Glutamatergic neuron (in vitro differentiated cells): ENCODE results near the gene CFL1. TPM values are rescaled to one million over a fixed set of nuclear protein-coding genes. Genes with fewer than 3 reads are reported as not detected.
A peak's percentile ranks its signal among the peaks of the same experiment; 100 is the strongest.

ENCODE experiments used
- DNase-seq: peaks from one replicate; pipeline ENCODE4 v3.0.0; 2022
- H3K27ac Mint-ChIP-seq: one replicate; pipeline ENCODE4 v1.8.0; 2020; ENCODE audit warnings: mild to moderate bottlenecking, mixed read lengths, inconsistent platforms; ENCODE audit not compliant: unreplicated experiment
- H3K27me3 Mint-ChIP-seq: one replicate; pipeline ENCODE4 v1.8.0; 2020; ENCODE audit warnings: mild to moderate bottlenecking, moderate library complexity, mixed read lengths, inconsistent platforms; ENCODE audit not compliant: unreplicated experiment
- H3K36me3 Mint-ChIP-seq: one replicate; pipeline ENCODE4 v1.8.0; 2020; ENCODE audit warnings: mild to moderate bottlenecking, mixed read lengths, inconsistent platforms; ENCODE audit not compliant: unreplicated experiment
- H3K4me1 Mint-ChIP-seq: one replicate; pipeline ENCODE4 v1.8.0; 2020; ENCODE audit warnings: mild to moderate bottlenecking, low read depth, mixed read lengths, inconsistent platforms; ENCODE audit not compliant: unreplicated experiment
- H3K4me3 Mint-ChIP-seq: one replicate; pipeline ENCODE4 v1.8.0; 2020; ENCODE audit warnings: mild to moderate bottlenecking, mixed read lengths, inconsistent platforms; ENCODE audit not compliant: unreplicated experiment
- H3K9me3 Mint-ChIP-seq: one replicate; pipeline ENCODE4 v1.8.0; 2020; ENCODE audit warnings: mild to moderate bottlenecking, moderate library complexity, mixed read lengths, inconsistent platforms; ENCODE audit not compliant: unreplicated experiment
- total RNA-seq: library from RNA; stranded (reverse); fragmentation: NEBNext Ultra II Directional; extraction: Animal tissue kit (Norgen Biotek cat#: 25700); gene quantifications from one replicate; pipeline ENCODE4 v1.2.1, GENCODE V29; 2021; ENCODE audit not compliant: unreplicated experiment
- TF ChIP-seq, protein P1 (sequence below): fragments of 200-600 bp; sonication (generic); IDR thresholded peaks from one replicate; pipeline ENCODE4 v1.5.0; 2021; ENCODE audit not compliant: partially characterized antibody, unreplicated experiment

The CFL1 gene
- total RNA-seq, 1 donor from 2014 or later: 1,294 TPM

DNA sequence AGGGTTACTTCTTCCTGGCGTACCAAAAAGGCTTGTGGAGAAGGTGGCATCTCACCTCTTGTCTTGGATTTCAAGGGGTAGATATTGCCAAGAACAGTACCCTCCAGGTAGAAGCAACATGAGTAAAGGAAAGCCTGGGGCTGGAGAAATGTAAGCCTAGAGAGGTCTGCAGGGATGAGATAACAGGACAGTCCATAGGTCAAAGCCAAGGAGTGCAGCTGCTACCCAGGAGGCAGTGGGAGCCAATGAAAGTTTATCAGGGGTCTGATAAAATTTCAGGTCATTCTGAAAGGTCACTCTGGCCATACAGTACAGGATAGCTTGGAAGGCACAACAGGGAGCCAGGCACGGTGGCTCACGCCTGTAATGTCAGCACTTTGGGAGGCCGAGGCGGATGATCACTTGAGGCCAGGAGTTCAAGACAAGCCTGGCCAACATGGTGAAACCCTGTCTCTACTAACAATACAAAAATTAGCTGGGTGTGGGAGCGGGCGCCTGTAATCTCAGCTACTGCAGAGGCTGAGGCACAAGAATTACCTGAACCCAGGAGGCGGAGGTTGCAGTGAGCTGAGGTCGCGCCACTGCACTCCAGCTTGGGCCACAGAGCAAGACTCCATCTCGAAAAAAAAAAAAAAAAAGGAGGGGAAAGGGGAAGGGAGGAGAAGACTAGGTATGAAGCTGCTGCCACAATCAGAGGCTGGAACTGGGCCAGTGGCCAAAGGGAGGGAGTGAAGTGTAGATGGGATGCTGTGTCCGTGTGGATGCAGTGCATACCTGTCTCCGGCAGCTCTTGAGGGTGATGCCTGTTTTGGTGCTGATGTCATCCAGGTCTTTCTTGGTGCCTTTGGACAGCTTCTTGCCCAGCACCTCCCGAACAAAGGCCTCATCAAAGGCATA lies 29.1 kb upstream of the CFL1 start:
- TF ChIP-seq, protein P1, sequence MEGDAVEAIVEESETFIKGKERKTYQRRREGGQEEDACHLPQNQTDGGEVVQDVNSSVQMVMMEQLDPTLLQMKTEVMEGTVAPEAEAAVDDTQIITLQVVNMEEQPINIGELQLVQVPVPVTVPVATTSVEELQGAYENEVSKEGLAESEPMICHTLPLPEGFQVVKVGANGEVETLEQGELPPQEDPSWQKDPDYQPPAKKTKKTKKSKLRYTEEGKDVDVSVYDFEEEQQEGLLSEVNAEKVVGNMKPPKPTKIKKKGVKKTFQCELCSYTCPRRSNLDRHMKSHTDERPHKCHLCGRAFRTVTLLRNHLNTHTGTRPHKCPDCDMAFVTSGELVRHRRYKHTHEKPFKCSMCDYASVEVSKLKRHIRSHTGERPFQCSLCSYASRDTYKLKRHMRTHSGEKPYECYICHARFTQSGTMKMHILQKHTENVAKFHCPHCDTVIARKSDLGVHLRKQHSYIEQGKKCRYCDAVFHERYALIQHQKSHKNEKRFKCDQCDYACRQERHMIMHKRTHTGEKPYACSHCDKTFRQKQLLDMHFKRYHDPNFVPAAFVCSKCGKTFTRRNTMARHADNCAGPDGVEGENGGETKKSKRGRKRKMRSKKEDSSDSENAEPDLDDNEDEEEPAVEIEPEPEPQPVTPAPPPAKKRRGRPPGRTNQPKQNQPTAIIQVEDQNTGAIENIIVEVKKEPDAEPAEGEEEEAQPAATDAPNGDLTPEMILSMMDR: no peak
- H3K36me3 Mint-ChIP-seq: no peaks in the 10 kb centered on the region
- H3K4me3 Mint-ChIP-seq: peak overlapping the region; percentile 97
- DNase-seq: no peak
- peaks cover 26% of the 10 kb centered on the region for H3K9me3 Mint-ChIP-seq
- peaks cover 18% of the 10 kb centered on the region for H3K27me3 Mint-ChIP-seq
- H3K27ac Mint-ChIP-seq: peak overlapping the region; percentile 98
- peaks cover 27% of the 10 kb centered on the region for H3K4me1 Mint-ChIP-seq

DNA sequence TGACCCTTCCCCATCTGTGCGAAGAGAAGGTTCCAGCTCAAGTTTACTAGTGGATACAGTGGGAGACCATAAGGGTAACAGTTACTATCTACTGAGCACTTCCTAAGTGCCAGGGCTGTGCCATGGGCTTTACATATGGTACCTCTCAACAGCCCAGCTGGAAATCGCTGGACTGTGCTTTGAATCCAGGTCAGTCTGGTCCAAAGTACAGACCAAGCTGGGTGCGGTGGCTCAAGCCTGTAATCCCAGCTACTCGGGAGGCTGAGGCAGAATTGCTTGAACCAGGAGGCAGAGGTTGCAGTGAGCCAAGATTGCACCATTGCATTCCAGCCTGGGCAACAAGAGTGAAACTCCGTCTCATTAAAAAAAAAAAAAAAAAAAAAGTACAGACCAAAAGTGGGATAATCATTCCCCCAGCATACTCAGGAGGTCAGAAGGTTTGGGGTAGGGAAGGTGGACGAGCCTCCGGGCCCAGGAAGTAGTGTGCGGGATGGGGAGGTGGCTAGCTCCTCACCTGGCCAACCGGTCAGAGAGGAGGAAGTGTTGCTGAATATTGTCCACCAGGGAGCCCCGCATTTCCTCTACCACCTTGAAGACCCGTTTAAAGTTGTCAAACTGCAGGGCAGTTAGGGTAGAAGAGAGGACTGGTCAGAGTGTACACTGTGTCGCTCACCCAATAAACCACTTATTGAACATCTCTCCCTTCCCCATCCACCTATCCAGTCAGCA lies 28.0 kb upstream of the CFL1 start:
- no peak for DNase-seq
- Mint-ChIP-seq H3K4me3 (peak overlapping the region; percentile 97), H3K9me3 (peaks cover 26% of the 10 kb centered on the region), H3K27me3 (peaks cover 18% of the 10 kb centered on the region), H3K36me3 (no peaks in the 10 kb centered on the region), H3K4me1 (peaks cover 26% of the 10 kb centered on the region), H3K27ac (no peak overlapping the region)
- TF ChIP-seq, protein P1: no peak

DNA sequence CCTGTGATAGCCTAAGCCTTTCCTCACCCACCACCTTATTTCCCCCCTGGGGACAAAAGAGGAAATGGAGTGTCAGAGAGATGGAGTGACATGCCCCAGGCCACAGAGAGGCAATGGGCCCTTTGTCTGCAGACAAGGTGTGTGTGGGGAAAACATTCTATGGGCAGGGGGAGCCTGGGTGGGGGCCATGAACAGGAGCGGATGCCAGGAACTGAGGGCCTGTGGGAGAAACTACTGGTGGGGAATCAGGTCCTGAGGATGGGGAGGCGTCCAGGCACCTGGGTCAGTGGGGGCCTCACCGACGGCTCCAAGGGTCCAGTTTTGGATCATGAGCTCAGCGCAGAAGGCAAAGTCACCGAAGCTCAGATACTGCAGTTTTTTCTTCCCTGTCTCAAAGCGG lies 27.3 kb upstream of the CFL1 start:
- H3K4me1 Mint-ChIP-seq: peaks cover 25% of the 10 kb centered on the region
- H3K9me3 Mint-ChIP-seq: peaks cover 26% of the 10 kb centered on the region
- TF ChIP-seq, protein P1: no peak
- peak overlapping the region; percentile 25 for H3K4me3 Mint-ChIP-seq
- no peaks in the 10 kb centered on the region for H3K36me3 Mint-ChIP-seq
- peak overlapping the region; percentile 55 for H3K27ac Mint-ChIP-seq
- no peak for DNase-seq
- H3K27me3 Mint-ChIP-seq: peaks cover 17% of the 10 kb centered on the region

DNA sequence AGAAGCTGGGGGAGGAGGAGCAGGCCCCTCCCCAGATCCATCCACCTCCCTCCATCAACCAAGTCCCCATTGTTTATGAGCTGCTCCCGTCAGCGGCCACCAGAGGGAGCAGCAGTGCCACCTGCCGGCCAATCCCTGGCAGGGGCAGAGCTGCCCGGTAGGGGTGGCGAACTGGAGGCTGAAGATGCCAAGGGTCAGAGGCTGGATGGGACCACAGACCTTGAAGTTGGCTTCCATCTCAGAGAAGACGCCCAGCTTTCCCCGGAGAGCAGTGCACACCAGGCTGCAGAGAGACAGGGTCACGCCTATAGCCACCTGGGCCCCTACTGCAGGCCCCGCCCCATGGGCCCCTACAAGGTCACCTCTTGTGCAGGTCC lies 26.7 kb upstream of the CFL1 start:
- H3K36me3 Mint-ChIP-seq: no peaks in the 10 kb centered on the region
- peak overlapping the region; percentile 95 for H3K27ac Mint-ChIP-seq
- peaks cover 12% of the 10 kb centered on the region for H3K27me3 Mint-ChIP-seq
- peaks cover 20% of the 10 kb centered on the region for H3K4me1 Mint-ChIP-seq
- TF ChIP-seq, protein P1: peak; percentile 97
- H3K9me3 Mint-ChIP-seq: peaks cover 22% of the 10 kb centered on the region
- peak overlapping the region; percentile 76 for H3K4me3 Mint-ChIP-seq
- peak; percentile 88 for DNase-seq
